Measurements from ENCODE around the gene LRP1B.
A peak's percentile ranks its signal among the peaks of the same experiment; 100 is the strongest.

The LRP1B gene

GRCh38 chr2:140529706-140530105 lies 1601.1 kb downstream of the LRP1B start:
- DNase-seq (ENCODE audit: low read depth): no peak

DNA sequence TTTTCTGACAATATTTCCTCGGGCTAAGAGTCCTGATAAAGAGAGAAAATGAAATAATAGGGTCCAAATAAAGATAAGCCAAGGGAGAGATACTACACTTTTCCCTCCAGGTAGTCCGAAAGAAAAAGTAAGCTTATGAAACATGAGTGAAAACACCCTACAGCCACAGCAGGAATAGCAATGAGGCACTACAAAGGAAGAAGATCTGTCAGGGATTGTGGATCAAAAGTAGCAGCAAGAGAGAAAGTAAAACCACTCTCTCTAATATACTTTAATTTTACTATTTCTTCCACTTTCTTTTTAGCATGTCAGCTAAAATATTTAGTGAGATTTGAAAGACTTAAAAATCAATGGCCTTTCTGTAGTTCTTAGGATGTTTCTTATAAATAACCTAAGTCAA lies 1601.8 kb downstream of the LRP1B start:
- DNase-seq (ENCODE audit: low read depth): no peak

- DNase-seq (ENCODE audit: low read depth): no peak
Observed at GRCh38 chr2:140526575-140526974, 1604.2 kb downstream of the LRP1B start.

GRCh38 chr2:140512106-140512505 lies 1618.7 kb downstream of the LRP1B start:
- no peak for DNase-seq (ENCODE audit: low read depth)

GRCh38 chr2:140509765-140510164 lies 1621.1 kb downstream of the LRP1B start:
- DNase-seq (ENCODE audit: low read depth): no peak

DNA sequence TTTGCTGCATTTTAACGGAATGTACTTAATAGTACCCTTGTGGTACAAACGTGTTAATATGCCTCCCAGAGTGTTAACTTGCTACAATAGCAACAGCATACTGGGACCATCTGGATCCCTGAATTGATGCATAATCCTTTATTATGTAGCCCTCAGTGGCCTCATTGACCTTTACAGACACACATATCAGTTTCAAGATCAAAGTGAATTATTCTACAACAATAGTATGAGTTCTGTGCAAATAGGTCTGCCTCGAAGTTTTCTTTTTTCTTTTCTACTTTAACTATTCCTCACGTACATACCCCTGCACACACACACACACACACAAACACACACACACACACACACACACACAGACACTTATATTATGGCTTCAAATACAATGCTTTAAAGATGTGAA lies 1622.1 kb downstream of the LRP1B start:
- DNase-seq (ENCODE audit: low read depth): no peak

DNA sequence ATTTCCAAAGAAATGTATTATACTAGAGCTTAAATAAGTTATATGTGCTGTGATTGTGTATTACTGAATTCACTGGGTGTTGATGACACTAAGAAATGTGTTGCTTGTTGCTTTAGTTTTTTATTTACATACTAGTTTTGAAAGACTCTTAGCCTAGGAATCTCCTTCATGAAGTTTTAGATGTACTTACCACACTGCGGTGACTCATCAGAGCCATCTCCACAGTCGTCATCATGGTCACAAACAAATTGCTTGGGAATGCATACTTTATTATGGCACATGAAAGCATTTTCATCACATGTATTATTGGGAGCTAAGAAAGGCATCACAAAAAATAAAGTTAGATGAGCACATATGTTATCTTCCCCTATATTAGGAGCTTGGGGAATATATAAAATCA lies 1624.2 kb downstream of the LRP1B start:
- DNase-seq (ENCODE audit: low read depth): peak; percentile 42

DNA sequence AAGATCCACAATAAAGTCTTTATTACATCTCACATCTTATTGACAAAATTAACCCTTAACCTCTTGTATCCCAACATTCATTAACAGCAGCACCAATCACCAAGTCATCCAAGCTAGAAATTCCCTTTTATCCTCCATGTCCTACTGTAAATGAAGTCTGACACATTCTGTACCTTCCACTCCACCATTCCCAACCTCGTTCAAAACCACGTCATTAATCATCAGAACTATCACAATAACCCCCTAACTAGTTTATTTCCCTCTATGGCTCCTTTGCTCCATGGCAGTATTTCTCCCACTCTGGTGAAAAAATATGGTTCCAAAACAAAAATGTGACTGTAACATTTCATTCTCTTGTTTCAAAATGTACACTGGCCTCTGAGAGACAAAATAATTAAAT lies 1626.2 kb downstream of the LRP1B start:
- no peak for DNase-seq (ENCODE audit: low read depth)

- DNase-seq (ENCODE audit: low read depth): peak; percentile 65
Observed at GRCh38 chr2:140502951-140503630, 1627.7 kb downstream of the LRP1B start.

DNA sequence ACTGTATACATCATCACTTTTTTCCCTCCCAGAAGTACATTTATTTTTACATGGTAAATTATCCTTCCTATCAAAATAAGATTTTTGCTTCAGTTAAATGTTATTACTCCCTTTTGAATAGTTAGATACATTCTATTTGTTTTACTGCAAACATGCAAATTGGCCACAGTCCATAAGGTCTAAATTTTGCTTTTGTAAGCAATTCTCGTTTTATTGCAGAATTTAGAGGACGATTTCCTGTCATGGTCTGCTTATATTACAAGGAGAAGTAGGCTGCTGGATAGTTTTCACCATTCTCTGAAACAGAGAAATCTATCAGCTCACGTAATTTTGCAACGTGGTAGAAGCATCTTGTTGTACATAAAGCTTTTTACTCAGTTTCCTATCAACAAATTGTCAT lies 1632.5 kb downstream of the LRP1B start:
- DNase-seq (ENCODE audit: low read depth): no peak

GRCh38 chr2:140496714-140497113 lies 1634.1 kb downstream of the LRP1B start:
- DNase-seq (ENCODE audit: low read depth): no peak

- no peak for DNase-seq (ENCODE audit: low read depth)
Observed at GRCh38 chr2:140491876-140492275, 1638.9 kb downstream of the LRP1B start.

- no peak for DNase-seq (ENCODE audit: low read depth)
Observed at GRCh38 chr2:140489193-140489592, 1641.6 kb downstream of the LRP1B start.

GRCh38 chr2:140481136-140481535 lies 1649.7 kb downstream of the LRP1B start:
- no peak for DNase-seq (ENCODE audit: low read depth)

DNA sequence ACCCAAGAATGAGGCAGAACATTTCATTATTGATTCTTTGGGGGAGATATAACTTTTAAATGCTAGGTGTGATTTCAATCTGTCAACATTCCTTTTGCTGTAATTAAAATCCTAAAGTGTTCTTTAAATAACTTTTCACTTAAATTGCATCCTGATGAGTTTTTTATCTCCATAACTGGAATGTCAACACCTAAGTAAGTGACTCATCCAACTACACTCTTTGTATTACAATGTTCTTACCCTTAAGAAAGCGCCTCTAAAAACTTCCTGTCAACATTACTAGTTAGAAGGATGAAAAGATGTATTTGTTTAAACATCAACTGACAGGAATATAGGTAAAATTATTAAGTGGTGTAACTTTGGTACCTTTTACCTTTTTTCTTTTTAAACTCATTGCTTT lies 1657.0 kb downstream of the LRP1B start:
- no peak for DNase-seq (ENCODE audit: low read depth)

DNA sequence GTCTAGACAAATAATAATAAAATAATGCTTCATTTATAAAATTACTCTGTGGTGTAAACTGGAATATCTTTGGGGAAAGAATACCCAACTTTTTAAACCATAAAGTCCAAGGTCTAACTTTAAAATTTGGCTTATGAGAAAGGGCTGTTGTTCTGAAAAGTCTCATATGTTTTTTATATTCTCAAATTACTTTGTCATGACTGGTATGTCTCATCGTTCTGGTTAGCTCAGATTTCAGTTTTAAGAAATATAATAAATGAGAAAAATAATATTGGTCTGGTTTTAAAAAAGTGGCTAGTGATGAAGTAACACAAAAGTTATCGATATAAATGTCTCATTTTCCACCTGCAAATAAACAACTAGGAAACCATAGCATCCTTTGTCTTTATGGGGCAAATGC lies 1658.1 kb downstream of the LRP1B start:
- DNase-seq (ENCODE audit: low read depth): no peak

DNA sequence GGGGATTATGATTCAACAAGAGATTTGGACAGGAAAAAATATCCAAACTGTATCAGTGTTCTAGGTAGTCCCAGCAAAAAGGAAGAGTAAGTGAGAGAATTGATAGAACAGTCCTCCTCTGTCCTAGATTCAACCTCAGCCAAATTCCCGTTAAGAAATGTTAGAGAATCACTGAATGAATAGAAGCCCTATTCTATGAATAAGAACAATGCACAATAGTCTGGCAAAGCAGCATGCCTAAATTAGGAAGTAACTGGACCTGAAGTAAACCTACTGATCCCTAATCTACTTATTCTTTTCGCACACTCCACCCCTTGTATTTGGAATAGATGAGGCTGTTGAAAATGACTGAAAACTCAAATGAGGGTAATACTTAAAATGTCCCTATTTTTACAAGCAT lies 1665.5 kb downstream of the LRP1B start:
- DNase-seq (ENCODE audit: low read depth): no peak

DNA sequence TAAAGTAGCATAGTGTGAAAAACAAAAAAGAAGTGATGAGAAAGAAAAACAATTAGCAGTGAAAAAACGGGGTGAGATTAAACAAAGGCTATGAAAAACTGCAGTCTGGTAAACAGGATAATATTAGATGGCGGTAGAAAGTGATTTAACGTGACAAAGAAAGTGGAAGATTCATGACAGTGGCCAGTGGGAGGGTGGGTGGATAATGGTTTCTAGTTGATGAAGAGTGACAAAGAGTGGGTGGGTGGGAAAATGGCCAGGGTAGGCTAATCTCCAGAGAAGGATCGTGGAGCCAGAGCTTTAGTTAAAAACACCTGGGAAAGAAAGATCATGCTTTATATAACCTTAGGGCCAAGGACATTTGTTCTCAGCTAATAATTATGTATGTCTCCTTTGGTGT lies 1667.8 kb downstream of the LRP1B start:
- DNase-seq (ENCODE audit: low read depth): no peak

- no peak for DNase-seq (ENCODE audit: low read depth)
Observed at GRCh38 chr2:140457483-140457882, 1673.3 kb downstream of the LRP1B start.

GRCh38 chr2:140455315-140455714 lies 1675.5 kb downstream of the LRP1B start:
- no peak for DNase-seq (ENCODE audit: low read depth)

- peak; percentile 20 for DNase-seq (ENCODE audit: low read depth)
Observed at GRCh38 chr2:140454717-140455116, 1676.1 kb downstream of the LRP1B start.

GRCh38 chr2:140451324-140451723 lies 1679.5 kb downstream of the LRP1B start:
- DNase-seq (ENCODE audit: low read depth): no peak

DNA sequence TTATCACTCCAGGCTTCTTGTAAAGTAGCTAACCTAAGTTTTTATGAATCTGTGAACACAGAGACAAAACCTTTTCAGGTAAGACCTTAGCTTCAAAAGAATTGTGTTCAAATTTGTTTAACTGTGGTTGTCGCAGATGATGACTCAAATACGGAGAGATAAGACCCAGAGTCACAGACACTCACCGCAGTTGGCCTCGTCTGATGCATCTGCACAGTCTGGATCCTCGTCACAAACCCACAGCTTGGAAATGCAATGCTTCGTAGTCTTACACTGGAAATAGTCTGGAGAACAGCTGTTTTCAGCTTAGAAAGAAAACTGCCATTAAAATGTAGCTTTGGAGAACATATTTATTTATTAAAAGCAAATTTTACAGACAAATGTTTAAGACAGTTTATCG lies 1688.5 kb downstream of the LRP1B start:
- no peak for DNase-seq (ENCODE audit: low read depth)

DNA sequence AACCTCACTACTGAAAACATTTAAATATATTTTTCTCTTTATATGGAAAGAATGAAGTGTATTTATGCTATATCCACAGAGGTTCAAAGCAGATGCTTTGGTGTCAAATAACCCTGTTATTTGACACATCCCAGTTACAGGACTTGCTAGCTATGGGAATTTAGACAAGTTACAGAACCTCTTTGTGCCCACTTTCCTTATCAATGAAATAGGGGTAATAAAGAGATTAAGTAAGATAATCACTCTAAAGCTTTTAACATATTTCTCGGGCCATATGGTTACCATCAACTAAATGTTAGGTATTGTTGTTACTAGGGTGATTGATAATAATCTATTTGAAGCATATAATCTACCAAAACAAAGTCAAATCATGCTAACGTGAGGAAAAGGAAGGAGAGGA lies 1690.0 kb downstream of the LRP1B start:
- no peak for DNase-seq (ENCODE audit: low read depth)

- no peak for DNase-seq (ENCODE audit: low read depth)
Observed at GRCh38 chr2:140436936-140437335, 1693.9 kb downstream of the LRP1B start.

Measured in GM04503 (cell line).